Glutamatergic neuron (in vitro differentiated cells): ENCODE measurements around the gene ACAP2. TPM values are rescaled to one million over a fixed set of nuclear protein-coding genes. Genes with fewer than 3 reads are reported as not detected.

Source experiments
- DNase-seq: peaks from one replicate; pipeline ENCODE4 v3.0.0; 2022
- H3K27ac Mint-ChIP-seq: one replicate; pipeline ENCODE4 v1.8.0; 2020; ENCODE audit warnings: mild to moderate bottlenecking, mixed read lengths, inconsistent platforms; ENCODE audit not compliant: unreplicated experiment
- H3K27me3 Mint-ChIP-seq: one replicate; pipeline ENCODE4 v1.8.0; 2020; ENCODE audit warnings: mild to moderate bottlenecking, moderate library complexity, mixed read lengths, inconsistent platforms; ENCODE audit not compliant: unreplicated experiment
- H3K36me3 Mint-ChIP-seq: one replicate; pipeline ENCODE4 v1.8.0; 2020; ENCODE audit warnings: mild to moderate bottlenecking, mixed read lengths, inconsistent platforms; ENCODE audit not compliant: unreplicated experiment
- H3K4me1 Mint-ChIP-seq: one replicate; pipeline ENCODE4 v1.8.0; 2020; ENCODE audit warnings: mild to moderate bottlenecking, low read depth, mixed read lengths, inconsistent platforms; ENCODE audit not compliant: unreplicated experiment
- H3K4me3 Mint-ChIP-seq: one replicate; pipeline ENCODE4 v1.8.0; 2020; ENCODE audit warnings: mild to moderate bottlenecking, mixed read lengths, inconsistent platforms; ENCODE audit not compliant: unreplicated experiment
- H3K9me3 Mint-ChIP-seq: one replicate; pipeline ENCODE4 v1.8.0; 2020; ENCODE audit warnings: mild to moderate bottlenecking, moderate library complexity, mixed read lengths, inconsistent platforms; ENCODE audit not compliant: unreplicated experiment
- total RNA-seq: library from RNA; stranded (reverse); fragmentation: NEBNext Ultra II Directional; extraction: Animal tissue kit (Norgen Biotek cat#: 25700); gene quantifications from one replicate; pipeline ENCODE4 v1.2.1, GENCODE V29; 2021; ENCODE audit not compliant: unreplicated experiment
- TF ChIP-seq, protein P1 (sequence below): fragments of 200-600 bp; sonication (generic); IDR thresholded peaks from one replicate; pipeline ENCODE4 v1.5.0; 2021; ENCODE audit not compliant: partially characterized antibody, unreplicated experiment

Gene ACAP2
- total RNA-seq, 1 donor from 2014 or later: 60.9 TPM

DNA sequence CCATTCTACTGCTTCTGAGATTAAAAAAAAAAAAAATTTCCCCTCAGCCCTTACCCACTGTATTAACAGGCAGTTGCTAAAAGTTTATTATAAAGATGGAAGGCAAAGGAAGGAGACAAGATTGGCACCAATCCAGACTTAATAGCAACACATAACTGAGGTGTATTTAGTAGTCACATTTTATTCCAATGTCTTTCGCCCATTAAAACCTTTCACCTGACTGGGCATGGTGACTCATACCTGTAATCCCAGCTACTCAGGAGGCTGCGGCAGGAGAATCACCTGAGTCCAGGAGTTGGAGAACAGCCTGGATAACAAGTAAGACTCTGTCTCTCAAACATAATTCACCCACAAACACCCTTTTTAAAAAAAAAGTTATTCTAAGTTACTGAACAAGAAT is 4.4 kb downstream of the ACAP2 start:
- no peak for DNase-seq
- Mint-ChIP-seq H3K9me3 (peaks cover 5% of the 10 kb centered on the region), H3K27me3 (peaks cover 1% of the 10 kb centered on the region), H3K27ac (no peak overlapping the region), H3K4me3 (no peak overlapping the region), H3K36me3 (no peaks in the 10 kb centered on the region), H3K4me1 (peaks cover 2% of the 10 kb centered on the region)
- TF ChIP-seq, protein P1, sequence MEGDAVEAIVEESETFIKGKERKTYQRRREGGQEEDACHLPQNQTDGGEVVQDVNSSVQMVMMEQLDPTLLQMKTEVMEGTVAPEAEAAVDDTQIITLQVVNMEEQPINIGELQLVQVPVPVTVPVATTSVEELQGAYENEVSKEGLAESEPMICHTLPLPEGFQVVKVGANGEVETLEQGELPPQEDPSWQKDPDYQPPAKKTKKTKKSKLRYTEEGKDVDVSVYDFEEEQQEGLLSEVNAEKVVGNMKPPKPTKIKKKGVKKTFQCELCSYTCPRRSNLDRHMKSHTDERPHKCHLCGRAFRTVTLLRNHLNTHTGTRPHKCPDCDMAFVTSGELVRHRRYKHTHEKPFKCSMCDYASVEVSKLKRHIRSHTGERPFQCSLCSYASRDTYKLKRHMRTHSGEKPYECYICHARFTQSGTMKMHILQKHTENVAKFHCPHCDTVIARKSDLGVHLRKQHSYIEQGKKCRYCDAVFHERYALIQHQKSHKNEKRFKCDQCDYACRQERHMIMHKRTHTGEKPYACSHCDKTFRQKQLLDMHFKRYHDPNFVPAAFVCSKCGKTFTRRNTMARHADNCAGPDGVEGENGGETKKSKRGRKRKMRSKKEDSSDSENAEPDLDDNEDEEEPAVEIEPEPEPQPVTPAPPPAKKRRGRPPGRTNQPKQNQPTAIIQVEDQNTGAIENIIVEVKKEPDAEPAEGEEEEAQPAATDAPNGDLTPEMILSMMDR: no peak

DNA sequence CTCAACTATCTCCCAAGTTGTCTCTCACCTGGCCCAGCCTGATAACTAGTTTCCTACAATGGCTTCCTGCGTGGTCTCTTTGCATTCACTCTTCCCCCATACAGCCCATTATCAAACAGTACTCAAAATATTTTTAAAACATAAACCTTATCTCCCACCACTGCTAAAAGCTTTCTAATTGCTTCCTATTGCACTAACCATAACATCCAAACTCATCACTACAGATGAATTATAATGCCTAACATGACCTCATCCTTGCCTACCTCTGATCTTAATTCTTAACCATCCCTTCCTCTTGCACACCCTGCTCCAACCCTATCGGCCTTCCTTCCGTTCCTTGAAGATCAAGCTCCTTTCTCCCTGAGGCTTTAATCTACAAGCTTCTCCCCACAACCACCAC is 17.0 kb downstream of the ACAP2 start:
- Mint-ChIP-seq H3K9me3 (no peaks in the 10 kb centered on the region), H3K4me3 (no peak overlapping the region), H3K27ac (no peak overlapping the region), H3K27me3 (no peaks in the 10 kb centered on the region), H3K4me1 (no peaks in the 10 kb centered on the region), H3K36me3 (no peaks in the 10 kb centered on the region)
- no peak for DNase-seq
- TF ChIP-seq, protein P1: no peak

DNA sequence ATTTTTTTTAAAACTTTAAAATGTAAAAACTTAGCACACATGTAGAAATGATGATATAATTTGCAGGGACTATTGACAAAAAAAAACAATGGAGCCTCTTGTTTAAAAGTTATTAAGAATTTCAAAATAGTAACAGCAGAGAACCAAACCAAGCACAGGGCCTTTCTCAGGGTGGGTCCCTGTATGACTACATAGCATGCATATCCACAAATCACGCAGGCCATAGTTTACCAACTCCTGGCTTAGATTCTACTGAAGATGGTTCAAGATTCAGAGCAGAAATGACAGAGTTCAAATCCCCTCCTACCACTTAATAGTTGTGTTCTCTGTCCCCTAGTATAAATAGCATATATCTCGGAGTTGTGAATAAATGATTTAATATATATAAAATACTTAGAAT is 19.0 kb downstream of the ACAP2 start:
- TF ChIP-seq, protein P1: no peak
- H3K4me1 Mint-ChIP-seq: peaks cover 3% of the 10 kb centered on the region
- H3K4me3 Mint-ChIP-seq: no peak overlapping the region
- no peak for DNase-seq
- H3K36me3 Mint-ChIP-seq: no peaks in the 10 kb centered on the region
- no peaks in the 10 kb centered on the region for H3K9me3 Mint-ChIP-seq
- no peaks in the 10 kb centered on the region for H3K27me3 Mint-ChIP-seq
- H3K27ac Mint-ChIP-seq: no peak overlapping the region

DNA sequence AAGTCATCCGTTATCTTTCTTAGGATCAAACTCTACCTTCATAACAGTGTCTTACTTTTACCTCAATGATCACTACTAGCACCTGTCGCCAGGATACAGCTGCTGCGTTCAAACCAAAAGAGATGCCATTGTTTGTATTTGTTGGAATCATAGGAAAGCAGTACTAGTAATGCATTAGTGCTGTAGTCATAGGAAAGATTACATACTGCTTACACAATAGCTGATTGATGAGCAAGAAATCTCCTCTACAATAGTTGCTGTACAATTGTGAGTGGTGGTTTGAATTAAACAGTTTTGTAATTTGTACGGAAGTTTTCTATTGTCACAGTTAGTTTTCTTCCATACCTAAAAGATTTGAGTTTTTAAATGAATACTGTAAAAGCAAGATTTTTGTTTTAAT is 21.4 kb downstream of the ACAP2 start:
- H3K4me1 Mint-ChIP-seq: peaks cover 3% of the 10 kb centered on the region
- H3K27me3 Mint-ChIP-seq: no peaks in the 10 kb centered on the region
- H3K4me3 Mint-ChIP-seq: no peak overlapping the region
- H3K36me3 Mint-ChIP-seq: no peaks in the 10 kb centered on the region
- H3K9me3 Mint-ChIP-seq: no peaks in the 10 kb centered on the region
- DNase-seq: no peak
- TF ChIP-seq, protein P1: no peak
- H3K27ac Mint-ChIP-seq: no peak overlapping the region

DNA sequence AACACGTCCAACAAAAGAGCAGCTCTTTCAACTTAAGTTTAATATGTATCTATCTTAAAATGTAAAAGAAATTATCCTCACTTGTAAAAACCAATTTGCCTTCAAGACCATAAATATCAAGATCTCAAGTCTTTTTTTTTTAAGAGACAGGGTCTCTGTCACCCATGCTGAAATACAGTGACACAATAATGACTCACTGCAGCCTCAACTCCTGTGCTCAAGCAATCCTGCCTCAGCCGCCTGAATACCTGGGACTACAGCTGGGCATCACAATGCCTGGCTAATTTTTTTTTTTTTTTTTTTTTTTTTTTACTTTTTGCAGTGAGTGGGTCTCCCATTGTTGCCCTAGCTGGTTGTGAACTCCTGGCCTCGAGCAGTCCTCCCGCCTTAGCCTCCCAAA is 26.0 kb downstream of the ACAP2 start:
- H3K4me3 Mint-ChIP-seq: no peak overlapping the region
- no peaks in the 10 kb centered on the region for H3K36me3 Mint-ChIP-seq
- no peak overlapping the region for H3K27ac Mint-ChIP-seq
- no peak for DNase-seq
- peaks cover 3% of the 10 kb centered on the region for H3K4me1 Mint-ChIP-seq
- TF ChIP-seq, protein P1: no peak
- H3K27me3 Mint-ChIP-seq: no peaks in the 10 kb centered on the region
- no peaks in the 10 kb centered on the region for H3K9me3 Mint-ChIP-seq
